ENCODE data around the gene PHACTR2. TPM values are rescaled to one million over a fixed set of nuclear protein-coding genes. Genes with fewer than 3 reads are reported as not detected.

PHACTR2 gene
- total and polyA plus RNA-seq, 8 donors, result 3.0 to 126 (median 33.9) TPM

GRCh38 chr6:143711714-143712113, 33.9 kb downstream of the PHACTR2 start:
- H3K4me1 ChIP-seq, result peaks cover 0 to 10% (median 0%) of the 10 kb centered on the region in 4 donors
- TF ChIP-seq EP300 (IDR thresholded peaks at IDR 0.05), result no peak
- no peak for TF ChIP-seq CTCF (IDR thresholded peaks at IDR 0.05)
- TF ChIP-seq POLR2A (IDR thresholded peaks at IDR 0.05), result no peak
- TF ChIP-seq POLR2AphosphoS5 (IDR thresholded peaks at IDR 0.05), result no peak
- WGBS, 5 donors, result 94 to 98% (median 97%) methylated on average over 3 of the region's 3 CpGs
- H3K27me3 ChIP-seq, result no peaks in the 10 kb centered on the region
- H3K4me3 ChIP-seq, result no peak overlapping the region
- intact Hi-C loops (cut with DNase I; ENCODE audit: low total_unique reads), result no loop called here
- peaks cover 0 to 11% (median 2%) of the 10 kb centered on the region in 4 donors for H3K36me3 ChIP-seq
- DNase-seq, result no peak
- H3K9me3 ChIP-seq, result no peaks in the 10 kb centered on the region
- no peak overlapping the region for H3K27ac ChIP-seq

GRCh38 chr6:143718472-143718871, 40.7 kb downstream of the PHACTR2 start:
- TF ChIP-seq POLR2AphosphoS5 (IDR thresholded peaks at IDR 0.05) (no peak), EP300 (IDR thresholded peaks at IDR 0.05) (no peak), POLR2A (IDR thresholded peaks at IDR 0.05) (no peak), CTCF (IDR thresholded peaks at IDR 0.05) (no peak)
- no peak for DNase-seq
- peaks cover 0 to 4% (median 0%) of the 10 kb centered on the region in 4 donors for H3K4me1 ChIP-seq
- WGBS, 5 donors, result 70 to 90% (median 78%) methylated on average over 1 of the region's 1 CpG
- H3K9me3 ChIP-seq, result no peaks in the 10 kb centered on the region
- no peak overlapping the region for H3K27ac ChIP-seq
- no peak overlapping the region for H3K4me3 ChIP-seq
- H3K36me3 ChIP-seq, result peaks cover 0 to 24% (median 16%) of the 10 kb centered on the region in 4 donors
- no peaks in the 10 kb centered on the region for H3K27me3 ChIP-seq
- intact Hi-C loops (cut with DNase I; ENCODE audit: low total_unique reads), result no loop called here

- H3K36me3 ChIP-seq, result peaks cover 0 to 32% (median 19%) of the 10 kb centered on the region in 4 donors
- TF ChIP-seq CTCF (IDR thresholded peaks at IDR 0.05) (no peak), POLR2AphosphoS5 (IDR thresholded peaks at IDR 0.05) (no peak), POLR2A (IDR thresholded peaks at IDR 0.05) (no peak), EP300 (IDR thresholded peaks at IDR 0.05) (no peak)
- no peak for DNase-seq
- H3K27me3 ChIP-seq, result no peaks in the 10 kb centered on the region
- no peak overlapping the region for H3K4me3 ChIP-seq
- H3K4me1 ChIP-seq, result peaks cover 0 to 4% (median 0%) of the 10 kb centered on the region in 4 donors
- intact Hi-C loops (cut with DNase I; ENCODE audit: low total_unique reads), result no loop called here
- H3K27ac ChIP-seq, result no peak overlapping the region
- H3K9me3 ChIP-seq, result no peaks in the 10 kb centered on the region
These were observed 43.9 kb downstream of the PHACTR2 start for GRCh38 chr6:143721642-143722041.

GRCh38 chr6:143724876-143725275, 47.1 kb downstream of the PHACTR2 start:
- Histone ChIP-seq H3K4me3 (no peak overlapping the region), H3K9me3 (no peaks in the 10 kb centered on the region), H3K27ac (no peak overlapping the region), H3K27me3 (no peaks in the 10 kb centered on the region), H3K4me1 (no peaks in the 10 kb centered on the region), H3K36me3 (peaks cover 0 to 32% (median 19%) of the 10 kb centered on the region in 4 donors)
- 92 to 99% (median 95%) methylated on average over 4 to 5 of the region's 5 CpGs for WGBS, 5 donors
- no peak for TF ChIP-seq EP300 (IDR thresholded peaks at IDR 0.05)
- no peak for TF ChIP-seq POLR2AphosphoS5 (IDR thresholded peaks at IDR 0.05)
- TF ChIP-seq POLR2A (IDR thresholded peaks at IDR 0.05), result no peak
- TF ChIP-seq CTCF (IDR thresholded peaks at IDR 0.05), result no peak
- intact Hi-C loops (cut with DNase I; ENCODE audit: low total_unique reads), result no loop called here
- DNase-seq, result no peak
